Gastrocnemius medialis (tissue), 4 donors: ENCODE data around the gene MARCHF3. TPM values are rescaled to one million over a fixed set of nuclear protein-coding genes. Genes with fewer than 3 reads are reported as not detected.

Source experiments
- ATAC-seq, 2 donors: fragments of 150-250 bp; one replicate each; pipeline ENCODE4 v1.9.1; 2016
- DNase-seq, 2 donors: peaks; one replicate each; pipeline ENCODE4 v3.0.0-alpha.2; 2019
- H3K27ac ChIP-seq, 4 donors: fragments of 200-600 bp; sonication (generic); 1 replicate in 1 of 4; 2 replicates in 3 of 4; pipeline ENCODE4 v1.5.1; 2016 to 2018; ENCODE audit warnings: mild to moderate bottlenecking in 2 of 4, moderate library complexity in 1 of 4
- H3K27me3 ChIP-seq, 3 donors: fragments of 200-600 bp; sonication (generic) in 2 of 3; 1 replicate in 1 of 3; 2 replicates in 2 of 3; pipeline versions ENCODE4 v1.5.1 to v1.6.0; 2016 to 2019; ENCODE audit warnings: mild to moderate bottlenecking in 1 of 3, moderate library complexity in 1 of 3
- H3K36me3 ChIP-seq, 2 donors: fragments of 200-600 bp; sonication (generic) in 1 of 2; one replicate each; pipeline ENCODE4 v1.5.1; 2017 to 2018
- H3K4me1 ChIP-seq, 2 donors: fragments of 200-600 bp; sonication (generic) in 1 of 2; one replicate each; pipeline ENCODE4 v1.5.1; 2016 to 2017; ENCODE audit warnings: mild to moderate bottlenecking in 2 of 2
- H3K4me3 ChIP-seq, 4 donors: fragments of 200-600 bp; sonication (generic) in 3 of 4; 1 replicate in 1 of 4; 2 replicates in 3 of 4; pipeline ENCODE4 v1.5.1; 2016 to 2019; ENCODE audit warnings: mild to moderate bottlenecking in 2 of 4
- H3K9me3 ChIP-seq, 3 donors: fragments of 200-600 bp; sonication (generic) in 2 of 3; 1 replicate in 1 of 3; 2 replicates in 2 of 3; pipeline ENCODE4 v1.5.1; 2016 to 2019
- POLR2A ChIP-seq, 2 donors: fragments of 450-650 bp; IDR thresholded peaks; one replicate each; pipeline ENCODE4 v1.6.1; 2017; ENCODE audit warnings: antibody characterized with exemption in 2 of 2, mild to moderate bottlenecking in 2 of 2, moderate library complexity in 2 of 2
- in situ Hi-C, 4 donors: fragments of 200-750 bp; cut with MboI; loops; one replicate each; pipeline versions ENCODE4 v1.15.0 to v1.8.0; 2017; ENCODE audit warnings: low sequenced_read_pairs in 4 of 4
- intact Hi-C: fragments of 100-400 bp; cut with DNase I; formaldehyde crosslinking; loops from one replicate; pipeline ENCODE4 v1.15.1; 2023; ENCODE audit warnings: low total_unique reads
- total RNA-seq, 4 donors: library from RNA; depleted of rRNA; stranded (reverse); fragments of >200 nt; gene quantifications; one replicate each; pipeline versions ENCODE4 v1.1.0 to v1.2.3, GENCODE V29; 2016
- TF ChIP-seq, protein P1 (sequence below), 5 experiments: fragments of 450-650 bp in 3 of 5; fragments of 200-600 bp in 2 of 5; sonication (generic) in 2 of 5; IDR thresholded peaks in 4 of 5; conservative IDR thresholded peaks in 1 of 5; 1 replicate in 4 of 5; 2 replicates in 1 of 5; pipeline ENCODE4 v1.5.1; 2016 to 2019; ENCODE audit warnings: antibody characterized with exemption in 5 of 5, mild to moderate bottlenecking in 3 of 5, moderate library complexity in 3 of 5

MARCHF3 gene
- total RNA-seq, 4 donors from 2014 or later: 2.4 to 6.2 (median 3.6) TPM

DNA sequence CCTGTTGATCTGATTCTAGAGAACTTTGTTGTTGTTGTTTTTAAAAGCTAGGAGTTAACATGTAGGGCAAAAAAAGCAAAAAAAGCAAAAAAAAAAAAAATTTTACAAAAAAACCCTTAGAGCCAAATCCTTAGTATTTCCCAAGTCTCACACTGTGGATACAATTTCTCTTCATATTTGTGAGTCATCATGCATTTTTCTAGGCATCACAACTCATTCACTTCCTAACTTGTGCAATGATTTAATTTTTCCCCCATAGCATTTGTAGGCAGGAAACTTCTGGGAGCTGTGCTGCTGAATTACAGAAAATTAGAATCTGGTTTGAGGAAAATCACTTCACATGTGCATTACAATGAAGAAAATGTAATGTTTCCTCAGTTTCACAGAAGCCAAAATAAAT is 91.9 kb downstream of the MARCHF3 start:
- no peaks in the 10 kb centered on the region for H3K9me3 ChIP-seq
- H3K36me3 ChIP-seq: no peaks in the 10 kb centered on the region
- no peaks in the 10 kb centered on the region for H3K27me3 ChIP-seq
- ATAC-seq (no peak), DNase-seq (no peak)
- no peak overlapping the region for H3K27ac ChIP-seq
- H3K4me1 ChIP-seq: peaks cover 7 to 8% of the 10 kb centered on the region in 2 donors
- intact Hi-C loops (no loop called here), in situ Hi-C loops (no loop called here)
- no peak overlapping the region for H3K4me3 ChIP-seq
- TF ChIP-seq POLR2A (IDR thresholded peaks at IDR 0.05): no peak
- TF ChIP-seq, protein P1, sequence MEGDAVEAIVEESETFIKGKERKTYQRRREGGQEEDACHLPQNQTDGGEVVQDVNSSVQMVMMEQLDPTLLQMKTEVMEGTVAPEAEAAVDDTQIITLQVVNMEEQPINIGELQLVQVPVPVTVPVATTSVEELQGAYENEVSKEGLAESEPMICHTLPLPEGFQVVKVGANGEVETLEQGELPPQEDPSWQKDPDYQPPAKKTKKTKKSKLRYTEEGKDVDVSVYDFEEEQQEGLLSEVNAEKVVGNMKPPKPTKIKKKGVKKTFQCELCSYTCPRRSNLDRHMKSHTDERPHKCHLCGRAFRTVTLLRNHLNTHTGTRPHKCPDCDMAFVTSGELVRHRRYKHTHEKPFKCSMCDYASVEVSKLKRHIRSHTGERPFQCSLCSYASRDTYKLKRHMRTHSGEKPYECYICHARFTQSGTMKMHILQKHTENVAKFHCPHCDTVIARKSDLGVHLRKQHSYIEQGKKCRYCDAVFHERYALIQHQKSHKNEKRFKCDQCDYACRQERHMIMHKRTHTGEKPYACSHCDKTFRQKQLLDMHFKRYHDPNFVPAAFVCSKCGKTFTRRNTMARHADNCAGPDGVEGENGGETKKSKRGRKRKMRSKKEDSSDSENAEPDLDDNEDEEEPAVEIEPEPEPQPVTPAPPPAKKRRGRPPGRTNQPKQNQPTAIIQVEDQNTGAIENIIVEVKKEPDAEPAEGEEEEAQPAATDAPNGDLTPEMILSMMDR (IDR thresholded peaks at IDR 0.05 in 4 of 5, conservative IDR thresholded peaks at IDR 0.05 in 1 of 5): no peak

DNA sequence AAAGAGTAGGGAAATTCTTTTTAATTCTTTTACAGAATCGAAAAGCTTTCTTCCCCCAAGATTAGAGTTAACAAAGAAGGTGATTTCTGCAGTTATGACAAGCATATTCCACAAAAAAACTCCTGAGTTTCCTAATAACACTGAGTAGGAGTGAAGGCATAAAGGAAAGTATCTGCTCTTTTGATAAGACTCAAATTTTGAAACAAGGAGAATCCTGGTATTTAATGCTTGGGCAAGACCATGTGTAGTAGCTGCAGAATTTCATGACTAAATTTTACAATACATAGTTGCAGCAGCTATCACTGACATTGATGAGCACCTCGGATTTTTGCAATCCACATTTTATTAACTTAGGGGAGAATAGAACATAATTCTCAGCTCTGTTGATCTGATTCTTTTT is 92.6 kb downstream of the MARCHF3 start:
- Histone ChIP-seq H3K27ac (no peak overlapping the region), H3K27me3 (no peaks in the 10 kb centered on the region), H3K4me3 (no peak overlapping the region), H3K36me3 (no peaks in the 10 kb centered on the region), H3K4me1 (peaks cover 2 to 8% of the 10 kb centered on the region in 2 donors), H3K9me3 (no peaks in the 10 kb centered on the region)
- intact Hi-C loops: no loop called here
- TF ChIP-seq, protein P1 (IDR thresholded peaks at IDR 0.05 in 4 of 5, conservative IDR thresholded peaks at IDR 0.05 in 1 of 5): no peak
- no peak for TF ChIP-seq POLR2A (IDR thresholded peaks at IDR 0.05)
- ATAC-seq: no peak
- DNase-seq: no peak
- in situ Hi-C loops: no loop called here

DNA sequence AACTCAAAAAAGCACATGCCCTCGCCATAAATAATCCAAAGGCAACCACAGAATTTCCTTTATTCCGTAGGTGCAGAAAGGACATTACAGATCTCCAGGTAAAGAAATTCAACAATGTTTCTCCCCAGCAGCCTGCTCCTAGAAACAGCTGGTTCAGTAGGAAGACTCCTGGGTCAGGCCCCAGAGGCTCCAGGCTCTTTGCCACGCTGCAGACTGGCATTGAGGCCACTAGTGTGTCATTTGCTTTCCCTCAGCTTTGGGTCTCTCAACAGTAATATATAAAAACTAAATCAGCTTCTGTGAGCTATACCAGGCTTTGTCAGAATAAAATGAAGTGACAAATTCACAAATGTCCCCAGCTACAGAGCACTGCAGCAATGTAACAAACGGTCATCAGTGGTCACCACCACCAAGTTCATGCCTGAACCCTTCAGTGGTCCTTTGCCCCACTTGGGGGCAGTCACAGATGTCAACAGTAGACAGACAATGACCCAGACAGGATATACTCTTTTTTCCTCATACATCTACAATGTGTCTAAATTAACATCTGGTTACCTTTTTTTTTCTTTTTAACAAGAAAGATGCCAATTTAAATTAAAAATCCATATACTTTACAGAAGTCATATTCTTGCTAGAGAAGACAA is 93.5 kb downstream of the MARCHF3 start:
- DNase-seq (no peak), ATAC-seq (no peak)
- in situ Hi-C loops: no loop called here
- no peaks in the 10 kb centered on the region for H3K27me3 ChIP-seq
- no peak overlapping the region for H3K27ac ChIP-seq
- H3K4me3 ChIP-seq: no peak overlapping the region
- peaks cover 0 to 14% of the 10 kb centered on the region in 2 donors for H3K4me1 ChIP-seq
- intact Hi-C loops: no loop called here
- H3K36me3 ChIP-seq: no peaks in the 10 kb centered on the region
- no peaks in the 10 kb centered on the region for H3K9me3 ChIP-seq
- TF ChIP-seq, protein P1 (IDR thresholded peaks at IDR 0.05 in 4 of 5, conservative IDR thresholded peaks at IDR 0.05 in 1 of 5): no peak
- TF ChIP-seq POLR2A (IDR thresholded peaks at IDR 0.05): no peak

DNA sequence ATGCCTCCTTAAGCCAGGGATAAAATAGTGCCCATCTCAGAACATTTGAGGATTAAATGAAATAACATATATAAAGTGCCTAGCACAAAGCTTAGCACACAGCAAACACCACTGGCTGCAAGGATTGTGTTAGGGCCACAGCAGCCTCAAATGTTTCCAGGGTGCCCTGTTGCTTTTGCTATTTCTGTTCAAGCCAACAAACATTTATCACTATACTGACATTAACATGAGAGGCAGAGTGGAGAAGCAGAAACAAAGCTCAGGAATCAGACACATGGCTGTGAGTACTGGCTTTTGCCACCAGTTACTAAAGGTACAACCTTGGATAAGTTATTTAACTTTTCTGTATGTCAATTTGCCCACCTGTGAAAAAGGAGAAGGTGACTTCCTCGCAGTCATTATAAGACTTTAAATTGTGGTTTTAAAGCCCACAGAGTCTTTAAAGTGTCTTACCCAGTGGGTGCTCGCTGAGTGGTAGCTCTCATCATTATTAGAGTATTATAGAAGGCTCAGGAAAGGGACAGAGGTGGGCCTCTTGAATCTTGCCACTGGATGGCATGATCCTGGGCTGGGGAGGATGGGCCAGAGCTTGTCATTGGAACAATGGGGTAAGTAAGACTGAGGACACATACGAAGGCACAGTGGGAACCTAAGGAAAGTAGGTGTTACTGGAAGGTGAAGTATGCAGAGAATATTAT is 98.2 kb downstream of the MARCHF3 start:
- Histone ChIP-seq H3K4me1 (peaks cover 0 to 14% of the 10 kb centered on the region in 2 donors), H3K36me3 (no peaks in the 10 kb centered on the region), H3K27ac (no peak overlapping the region), H3K9me3 (no peaks in the 10 kb centered on the region), H3K4me3 (no peak overlapping the region), H3K27me3 (no peaks in the 10 kb centered on the region)
- TF ChIP-seq, protein P1 (IDR thresholded peaks at IDR 0.05 in 4 of 5, conservative IDR thresholded peaks at IDR 0.05 in 1 of 5): no peak
- TF ChIP-seq POLR2A (IDR thresholded peaks at IDR 0.05): no peak
- intact Hi-C loops (no loop called here), in situ Hi-C loops (no loop called here)
- no peak for ATAC-seq
- no peak for DNase-seq
